Neural cell (in vitro differentiated cells): Measurements from ENCODE around the gene THTPA. TPM values are rescaled to one million over a fixed set of nuclear protein-coding genes. Genes with fewer than 3 reads are reported as not detected.

Experiments used
- H2AFZ ChIP-seq: fragments of 200-600, 300-800 bp; sonication (generic), shearing (Covaris generic); 2 replicates; pipeline ENCODE4 v1.6.0; 2014; ENCODE audit warnings: low read depth, mild to moderate bottlenecking, antibody characterized with exemption, low read length, moderate library complexity
- H3F3A ChIP-seq: fragments of 200-600 bp; shearing (Covaris generic); 2 replicates; pipeline ENCODE4 v1.6.1; 2016; ENCODE audit warnings: mild to moderate bottlenecking, moderate library complexity, mixed read lengths, antibody characterized with exemption, low read length; ENCODE audit not compliant: insufficient read depth, poor library complexity, severe bottlenecking
- H3K27ac ChIP-seq: fragments of 200-600, 300-800 bp; sonication (generic), shearing (Covaris generic); 2 replicates; pipeline ENCODE4 v1.5.1; 2014; ENCODE audit warnings: mild to moderate bottlenecking, low read length, moderate library complexity
- H3K27me3 ChIP-seq: fragments of 300-800, 200-600 bp; sonication (generic), shearing (Covaris generic); 2 replicates; pipeline ENCODE4 v1.6.0; 2014; ENCODE audit warnings: mild to moderate bottlenecking, low read depth, low read length, moderate library complexity; ENCODE audit not compliant: insufficient read depth
- H3K36me3 ChIP-seq: fragments of 300-800, 200-600 bp; sonication (generic), shearing (Covaris generic); 2 replicates; pipeline ENCODE4 v1.5.1; 2014; ENCODE audit warnings: mild to moderate bottlenecking, antibody characterized with exemption, low read length, moderate library complexity; ENCODE audit not compliant: insufficient read depth
- H3K4me2 ChIP-seq: fragments of 300-800, 200-600 bp; sonication (generic), shearing (Covaris generic); 2 replicates; pipeline ENCODE4 v1.6.0; 2014; ENCODE audit warnings: mild to moderate bottlenecking, low read length
- H3K4me3 ChIP-seq: fragments of 300-800, 200-600 bp; sonication (generic), shearing (Covaris generic); 2 replicates; pipeline ENCODE4 v1.5.1; 2014; ENCODE audit warnings: mild to moderate bottlenecking, low read length, moderate library complexity
- H3K79me2 ChIP-seq: fragments of 200-600 bp; shearing (Covaris generic); replicated peaks from 2 replicates; pipeline ENCODE4 v1.6.0; 2014; ENCODE audit warnings: mild to moderate bottlenecking, low read length, moderate library complexity; ENCODE audit not compliant: insufficient read depth
- H3K9ac ChIP-seq: fragments of 300-800, 200-600 bp; sonication (generic), shearing (Covaris generic); 2 replicates; pipeline ENCODE4 v1.6.1; 2016; ENCODE audit warnings: mild to moderate bottlenecking, low read length, mixed read lengths
- H3K9me2 ChIP-seq: fragments of 200-600 bp; shearing (Covaris generic); 2 replicates; pipeline ENCODE4 v1.6.1; 2016; ENCODE audit warnings: mild to moderate bottlenecking, low read length, mixed read lengths; ENCODE audit not compliant: insufficient read depth
- H3K9me3 ChIP-seq: fragments of 200-600, 300-800 bp; sonication (generic), shearing (Covaris generic); 2 replicates; pipeline ENCODE4 v1.6.1; 2016; ENCODE audit warnings: mild to moderate bottlenecking, mixed run types, low read length, moderate library complexity, mixed read lengths
- H4K20me1 ChIP-seq: fragments of 200-600 bp; shearing (Covaris generic); 2 replicates; pipeline ENCODE4 v1.6.1; 2016; ENCODE audit warnings: mild to moderate bottlenecking, mixed run types; ENCODE audit not compliant: insufficient read depth
- EP300 ChIP-seq: fragments of 450-650 bp; conservative IDR thresholded peaks from 2 replicates; pipeline ENCODE4 v1.6.1; 2014; ENCODE audit warnings: antibody characterized with exemption, mild to moderate bottlenecking, moderate library complexity; ENCODE audit not compliant: poor library complexity, severe bottlenecking
- EZH2 ChIP-seq: fragments of 200-600, 300-800 bp; shearing (Covaris generic), sonication (generic); IDR thresholded peaks from 2 replicates; pipeline ENCODE4 v1.6.1; 2014; ENCODE audit warnings: antibody characterized with exemption, low read length, borderline replicate concordance, mild to moderate bottlenecking; ENCODE audit not compliant: insufficient read depth, poor library complexity, severe bottlenecking
- MXI1 ChIP-seq: fragments of 450-650 bp; conservative IDR thresholded peaks from 2 replicates; pipeline ENCODE4 v1.6.1; 2014; ENCODE audit warnings: antibody characterized with exemption, mild to moderate bottlenecking; ENCODE audit not compliant: poor library complexity, severe bottlenecking
- POLR2AphosphoS5 ChIP-seq: IDR thresholded peaks from 2 replicates; pipeline ENCODE4 v1.6.1; 2012
- RAD21 ChIP-seq: fragments of 450-650 bp; conservative IDR thresholded peaks from 2 replicates; pipeline ENCODE4 v1.6.1; 2014; ENCODE audit warnings: antibody characterized with exemption, mild to moderate bottlenecking, moderate library complexity
- REST ChIP-seq: IDR thresholded peaks from 2 replicates; pipeline ENCODE4 v1.6.1; 2012; ENCODE audit warnings: borderline replicate concordance
- SMC3 ChIP-seq: fragments of 450-650 bp; conservative IDR thresholded peaks from 2 replicates; pipeline ENCODE4 v1.6.1; 2014; ENCODE audit warnings: antibody characterized with exemption, mild to moderate bottlenecking, moderate library complexity; ENCODE audit not compliant: poor library complexity
- TAF1 ChIP-seq: IDR thresholded peaks from 2 replicates; pipeline ENCODE4 v1.6.1; 2012; ENCODE audit warnings: low read depth
- polyA plus RNA-seq: library from polyadenylated mRNA; depleted of rRNA; stranded (reverse); fragments of >200 nt; gene quantifications from 2 replicates; pipeline ENCODE4 v1.2.3, GENCODE V29; 2014
- TF ChIP-seq, protein P1 (sequence below): fragments of 450-650 bp; IDR thresholded peaks from 2 replicates; pipeline ENCODE4 v1.5.1; 2014; ENCODE audit warnings: antibody characterized with exemption, mild to moderate bottlenecking, moderate library complexity; ENCODE audit not compliant: poor library complexity, severe bottlenecking

THTPA gene
- polyA plus RNA-seq, 1 donor from 2014 or later, result 51.3 TPM

DNA sequence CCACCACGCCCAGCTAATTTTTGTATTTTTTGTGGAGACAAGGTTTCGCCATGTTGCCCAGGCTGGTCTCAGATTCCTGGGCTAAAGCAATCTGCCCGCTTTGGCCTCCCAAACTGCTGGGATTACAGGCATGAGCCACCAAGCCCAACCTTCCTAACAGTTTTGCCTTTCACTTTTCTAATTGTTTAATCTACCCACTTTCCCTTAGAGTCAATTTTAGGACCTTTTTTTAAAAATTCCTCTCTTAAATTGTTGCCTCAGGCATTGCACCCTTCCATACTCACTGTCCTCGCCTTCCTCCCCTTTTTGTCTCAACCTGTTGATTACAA is 16.0 kb upstream of the THTPA start:
- no peaks in the 10 kb centered on the region for H3K9me3 ChIP-seq
- no peak overlapping the region for H3K9ac ChIP-seq
- no peak overlapping the region for H2AFZ ChIP-seq
- no peaks in the 10 kb centered on the region for H3K27me3 ChIP-seq
- H3K4me2 ChIP-seq, result no peak overlapping the region
- H3K27ac ChIP-seq, result peak overlapping the region; percentile 91
- no peaks in the 10 kb centered on the region for H4K20me1 ChIP-seq
- H3K79me2 ChIP-seq, result peaks cover 14% of the 10 kb centered on the region
- no peaks in the 10 kb centered on the region for H3F3A ChIP-seq
- H3K4me3 ChIP-seq, result no peak overlapping the region
- H3K9me2 ChIP-seq, result no peaks in the 10 kb centered on the region
- no peak for TF ChIP-seq EZH2
- no peak for TF ChIP-seq TAF1
- TF ChIP-seq EP300, result no peak
- no peak for TF ChIP-seq RAD21
- TF ChIP-seq SMC3, result no peak
- TF ChIP-seq REST, result no peak
- H3K36me3 ChIP-seq, result peaks cover 5% of the 10 kb centered on the region

- Histone ChIP-seq H4K20me1 (no peaks in the 10 kb centered on the region), H3K9ac (no peak overlapping the region), H3K79me2 (peaks cover 28% of the 10 kb centered on the region), H3F3A (no peaks in the 10 kb centered on the region), H3K9me2 (no peaks in the 10 kb centered on the region), H3K4me2 (no peak overlapping the region), H2AFZ (no peak overlapping the region), H3K9me3 (no peaks in the 10 kb centered on the region), H3K27me3 (no peaks in the 10 kb centered on the region), H3K4me3 (no peak overlapping the region), H3K27ac (no peak overlapping the region), H3K36me3 (peaks cover 5% of the 10 kb centered on the region)
- TF ChIP-seq, protein P1, sequence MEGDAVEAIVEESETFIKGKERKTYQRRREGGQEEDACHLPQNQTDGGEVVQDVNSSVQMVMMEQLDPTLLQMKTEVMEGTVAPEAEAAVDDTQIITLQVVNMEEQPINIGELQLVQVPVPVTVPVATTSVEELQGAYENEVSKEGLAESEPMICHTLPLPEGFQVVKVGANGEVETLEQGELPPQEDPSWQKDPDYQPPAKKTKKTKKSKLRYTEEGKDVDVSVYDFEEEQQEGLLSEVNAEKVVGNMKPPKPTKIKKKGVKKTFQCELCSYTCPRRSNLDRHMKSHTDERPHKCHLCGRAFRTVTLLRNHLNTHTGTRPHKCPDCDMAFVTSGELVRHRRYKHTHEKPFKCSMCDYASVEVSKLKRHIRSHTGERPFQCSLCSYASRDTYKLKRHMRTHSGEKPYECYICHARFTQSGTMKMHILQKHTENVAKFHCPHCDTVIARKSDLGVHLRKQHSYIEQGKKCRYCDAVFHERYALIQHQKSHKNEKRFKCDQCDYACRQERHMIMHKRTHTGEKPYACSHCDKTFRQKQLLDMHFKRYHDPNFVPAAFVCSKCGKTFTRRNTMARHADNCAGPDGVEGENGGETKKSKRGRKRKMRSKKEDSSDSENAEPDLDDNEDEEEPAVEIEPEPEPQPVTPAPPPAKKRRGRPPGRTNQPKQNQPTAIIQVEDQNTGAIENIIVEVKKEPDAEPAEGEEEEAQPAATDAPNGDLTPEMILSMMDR, result no peak
Observed at GRCh38 chr14:23542261-23542660, 13.8 kb upstream of the THTPA start.

DNA sequence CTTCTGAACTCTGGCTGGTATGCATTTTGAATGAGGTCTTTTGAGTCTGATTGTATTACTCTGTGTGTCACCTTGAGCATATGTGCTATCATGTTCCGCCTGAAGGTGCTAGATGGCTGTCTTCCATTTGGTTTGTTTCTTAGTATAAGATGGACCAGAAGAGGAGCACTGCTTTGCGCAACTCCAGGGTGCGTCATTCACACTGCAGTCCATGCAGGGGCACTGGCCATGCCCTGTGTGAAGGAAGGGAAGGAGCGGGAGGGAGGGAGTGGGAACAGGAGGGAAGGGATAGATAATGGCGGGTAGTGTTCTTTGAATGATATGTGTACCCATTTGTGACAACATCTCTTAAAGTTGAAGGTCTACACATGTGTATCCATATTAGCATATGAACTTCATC is 12.7 kb upstream of the THTPA start:
- Histone ChIP-seq H3K4me3 (no peak overlapping the region), H3K4me2 (no peak overlapping the region), H4K20me1 (no peaks in the 10 kb centered on the region), H3K27me3 (no peaks in the 10 kb centered on the region), H2AFZ (no peak overlapping the region), H3K9me3 (no peaks in the 10 kb centered on the region), H3K79me2 (peaks cover 40% of the 10 kb centered on the region), H3F3A (no peaks in the 10 kb centered on the region), H3K9ac (no peak overlapping the region), H3K36me3 (peaks cover 5% of the 10 kb centered on the region), H3K9me2 (no peaks in the 10 kb centered on the region), H3K27ac (no peak overlapping the region)
- TF ChIP-seq REST (no peak), TAF1 (no peak), EP300 (no peak), POLR2AphosphoS5 (no peak), RAD21 (no peak), SMC3 (no peak), MXI1 (no peak), EZH2 (no peak)
- TF ChIP-seq, protein P1, result no peak
